ENCODE measurements around the gene TMEM135.
"Not testable (repeated sequence)": the region's sequence is repeated elsewhere in the genome, so short reads cannot be mapped to it uniquely, and the experiment has no call there.

TMEM135 gene

GRCh38 chr11:87154246-87154645, 116.5 kb downstream of the TMEM135 start:
- H3K27me3 ChIP-seq (ENCODE audit: insufficient read depth, low read length): no peaks in the 10 kb centered on the region
- no peaks in the 10 kb centered on the region for H3K9me2 ChIP-seq (ENCODE audit: low read depth, low read length)
- H3K79me2 ChIP-seq (ENCODE audit: insufficient read depth, low read length): 0 out of 2 replicates have a peak, but pooled peaks cover 3% of the 10 kb centered on the region
- no peak overlapping the region for H3K4me2 ChIP-seq (ENCODE audit: low read length)
- no peak overlapping the region for H3K27ac ChIP-seq (ENCODE audit: low read depth, low read length, poor library complexity, severe bottlenecking)
- no peak overlapping the region for H3K9ac ChIP-seq (ENCODE audit: low read length)
- no peak for TF ChIP-seq CTCF (IDR thresholded peaks at IDR 0.05; ENCODE audit: low read length)
- no peak for TF ChIP-seq EZH2 (IDR thresholded peaks at IDR 0.05; ENCODE audit: borderline replicate concordance, low read length)
- no peak overlapping the region for H2AFZ ChIP-seq (ENCODE audit: low read length)
- H3K36me3 ChIP-seq (ENCODE audit: insufficient read depth, low read length): no peaks in the 10 kb centered on the region
- H3F3A ChIP-seq (ENCODE audit: insufficient read depth, low read length): no peaks in the 10 kb centered on the region
- no peaks in the 10 kb centered on the region for H3K4me1 ChIP-seq (ENCODE audit: insufficient read depth, low read length, severe bottlenecking)
- no peaks in the 10 kb centered on the region for H3K9me3 ChIP-seq (ENCODE audit: low read length)
- no peak overlapping the region for H3K4me3 ChIP-seq (ENCODE audit: low read depth, low read length, poor library complexity, severe bottlenecking)
- H4K20me1 ChIP-seq (ENCODE audit: insufficient read depth, low read length): 0 out of 2 replicates have a peak, but pooled peaks cover 3% of the 10 kb centered on the region

- H3K27ac ChIP-seq (ENCODE audit: low read depth, low read length, poor library complexity, severe bottlenecking): no peak overlapping the region
- no peak for TF ChIP-seq CTCF (IDR thresholded peaks at IDR 0.05; ENCODE audit: low read length)
- no peak for TF ChIP-seq EZH2 (IDR thresholded peaks at IDR 0.05; ENCODE audit: borderline replicate concordance, low read length)
- H3K36me3 ChIP-seq (ENCODE audit: insufficient read depth, low read length): no peaks in the 10 kb centered on the region
- no peaks in the 10 kb centered on the region for H3K4me1 ChIP-seq (ENCODE audit: insufficient read depth, low read length, severe bottlenecking)
- H3F3A ChIP-seq (ENCODE audit: insufficient read depth, low read length): no peaks in the 10 kb centered on the region
- H3K79me2 ChIP-seq (ENCODE audit: insufficient read depth, low read length): no peaks in the 10 kb centered on the region
- 0 out of 2 replicates have a peak, but pooled peaks cover 3% of the 10 kb centered on the region for H4K20me1 ChIP-seq (ENCODE audit: insufficient read depth, low read length)
- H3K9me2 ChIP-seq (ENCODE audit: low read depth, low read length): no peaks in the 10 kb centered on the region
- no peak overlapping the region for H3K4me3 ChIP-seq (ENCODE audit: low read depth, low read length, poor library complexity, severe bottlenecking)
- no peaks in the 10 kb centered on the region for H3K27me3 ChIP-seq (ENCODE audit: insufficient read depth, low read length)
- no peak overlapping the region for H3K4me2 ChIP-seq (ENCODE audit: low read length)
- no peaks in the 10 kb centered on the region for H3K9me3 ChIP-seq (ENCODE audit: low read length)
- H2AFZ ChIP-seq (ENCODE audit: low read length): no peak overlapping the region
- no peak overlapping the region for H3K9ac ChIP-seq (ENCODE audit: low read length)
These were observed 119.2 kb downstream of the TMEM135 start for GRCh38 chr11:87156970-87157369.

GRCh38 chr11:87169076-87169475, 131.3 kb downstream of the TMEM135 start:
- not testable (repeated sequence) for H4K20me1 ChIP-seq (ENCODE audit: insufficient read depth, low read length); H3K79me2 ChIP-seq (ENCODE audit: insufficient read depth, low read length); H3K4me1 ChIP-seq (ENCODE audit: insufficient read depth, low read length, severe bottlenecking); H3K9me2 ChIP-seq (ENCODE audit: low read depth, low read length); H3K27me3 ChIP-seq (ENCODE audit: insufficient read depth, low read length); H3K9me3 ChIP-seq (ENCODE audit: low read length); H3K4me2 ChIP-seq (ENCODE audit: low read length); H3K4me3 ChIP-seq (ENCODE audit: low read depth, low read length, poor library complexity, severe bottlenecking); H3K9ac ChIP-seq (ENCODE audit: low read length); H2AFZ ChIP-seq (ENCODE audit: low read length); H3F3A ChIP-seq (ENCODE audit: insufficient read depth, low read length); H3K27ac ChIP-seq (ENCODE audit: low read depth, low read length, poor library complexity, severe bottlenecking); H3K36me3 ChIP-seq (ENCODE audit: insufficient read depth, low read length)

GRCh38 chr11:87173185-87174039, 135.7 kb downstream of the TMEM135 start:
- no peaks in the 10 kb centered on the region for H3K79me2 ChIP-seq (ENCODE audit: insufficient read depth, low read length)
- no peak overlapping the region for H3K4me2 ChIP-seq (ENCODE audit: low read length)
- H3K4me1 ChIP-seq (ENCODE audit: insufficient read depth, low read length, severe bottlenecking): no peaks in the 10 kb centered on the region
- no peak overlapping the region for H3K27ac ChIP-seq (ENCODE audit: low read depth, low read length, poor library complexity, severe bottlenecking)
- no peaks in the 10 kb centered on the region for H3F3A ChIP-seq (ENCODE audit: insufficient read depth, low read length)
- TF ChIP-seq CTCF (IDR thresholded peaks at IDR 0.05; ENCODE audit: low read length) (no peak), EZH2 (IDR thresholded peaks at IDR 0.05; ENCODE audit: borderline replicate concordance, low read length) (no peak)
- H3K4me3 ChIP-seq (ENCODE audit: low read depth, low read length, poor library complexity, severe bottlenecking): no peak overlapping the region
- H2AFZ ChIP-seq (ENCODE audit: low read length): no peak overlapping the region
- no peaks in the 10 kb centered on the region for H3K9me3 ChIP-seq (ENCODE audit: low read length)
- no peaks in the 10 kb centered on the region for H4K20me1 ChIP-seq (ENCODE audit: insufficient read depth, low read length)
- no peak overlapping the region for H3K9ac ChIP-seq (ENCODE audit: low read length)
- H3K27me3 ChIP-seq (ENCODE audit: insufficient read depth, low read length): no peaks in the 10 kb centered on the region
- no peaks in the 10 kb centered on the region for H3K9me2 ChIP-seq (ENCODE audit: low read depth, low read length)
- peaks cover 7% of the 10 kb centered on the region; the same call in 1 of the 2 replicates for H3K36me3 ChIP-seq (ENCODE audit: insufficient read depth, low read length)
